ENCODE data around the gene TMEM252. TPM values are rescaled to one million over a fixed set of nuclear protein-coding genes. Genes with fewer than 3 reads are reported as not detected.
A peak's percentile ranks its signal among the peaks of the same experiment; 100 is the strongest.

Gene TMEM252
- total RNA-seq, 1 donor from 2014 or later, result not detected

GRCh38 chr9:68574150-68574549 lies 33.5 kb upstream of the TMEM252 start:
- H4K20me1 ChIP-seq (ENCODE audit: low read depth), result no peaks in the 10 kb centered on the region
- Mint-ChIP-seq H3K4me3 (no peak overlapping the region), H3K9me3 (peaks cover 6% of the 10 kb centered on the region), H3K36me3 (no peaks in the 10 kb centered on the region), H3K4me1 (peaks cover 37% of the 10 kb centered on the region), H3K27ac (no peak overlapping the region), H3K27me3 (ENCODE audit: insufficient read depth, low read depth) (peaks cover 4% of the 10 kb centered on the region)
- H3K4me2 ChIP-seq, result no peak overlapping the region
- DNase-seq (ENCODE audit: low spot score), result no peak
- no peak overlapping the region for H3K9ac ChIP-seq
- no peak overlapping the region for H3K4me3 ChIP-seq
- TF ChIP-seq EZH2phosphoT487 (IDR thresholded peaks at IDR 0.05), result no peak
- peak; percentile 28 for TF ChIP-seq CTCF (IDR thresholded peaks at IDR 0.05)
- H2AFZ ChIP-seq (replicated peaks), result no peak overlapping the region
- peaks cover 68% of the 10 kb centered on the region for H3K27me3 ChIP-seq
- no peaks in the 10 kb centered on the region for H3K36me3 ChIP-seq
- H3F3A ChIP-seq (ENCODE audit: low read depth), result no peaks in the 10 kb centered on the region
- H3K79me2 ChIP-seq (ENCODE audit: low read depth), result no peaks in the 10 kb centered on the region
- no peaks in the 10 kb centered on the region for H3K9me3 ChIP-seq (ENCODE audit: low read depth)
- no peak overlapping the region for H3K27ac ChIP-seq
- H3K4me1 ChIP-seq, result peaks cover 8% of the 10 kb centered on the region

GRCh38 chr9:68567565-68567964 lies 26.9 kb upstream of the TMEM252 start:
- no peak overlapping the region for H3K4me2 ChIP-seq
- Mint-ChIP-seq H3K36me3 (no peaks in the 10 kb centered on the region), H3K4me3 (no peak overlapping the region), H3K9me3 (peaks cover 8% of the 10 kb centered on the region), H3K27ac (no peak overlapping the region), H3K27me3 (ENCODE audit: insufficient read depth, low read depth) (peaks cover 13% of the 10 kb centered on the region), H3K4me1 (peaks cover 22% of the 10 kb centered on the region)
- H3K9me3 ChIP-seq (ENCODE audit: low read depth), result no peaks in the 10 kb centered on the region
- peaks cover 4% of the 10 kb centered on the region for H3K4me1 ChIP-seq
- no peak overlapping the region for H3K9ac ChIP-seq
- H3K36me3 ChIP-seq, result no peaks in the 10 kb centered on the region
- TF ChIP-seq EZH2 (IDR thresholded peaks at IDR 0.05), result no peak
- TF ChIP-seq EZH2phosphoT487 (IDR thresholded peaks at IDR 0.05), result no peak
- TF ChIP-seq CTCF (IDR thresholded peaks at IDR 0.05), result no peak
- no peaks in the 10 kb centered on the region for H4K20me1 ChIP-seq (ENCODE audit: low read depth)
- no peaks in the 10 kb centered on the region for H3K79me2 ChIP-seq (ENCODE audit: low read depth)
- peaks cover 88% of the 10 kb centered on the region for H3K27me3 ChIP-seq
- no peak for DNase-seq (ENCODE audit: low spot score)
- H3F3A ChIP-seq (ENCODE audit: low read depth), result no peaks in the 10 kb centered on the region
- H3K27ac ChIP-seq, result no peak overlapping the region
- no peak overlapping the region for H2AFZ ChIP-seq (replicated peaks)
- H3K4me3 ChIP-seq, result no peak overlapping the region

GRCh38 chr9:68562461-68562860 lies 21.8 kb upstream of the TMEM252 start:
- Mint-ChIP-seq H3K4me3 (no peak overlapping the region), H3K36me3 (no peaks in the 10 kb centered on the region), H3K4me1 (peaks cover 22% of the 10 kb centered on the region), H3K9me3 (no peaks in the 10 kb centered on the region), H3K27me3 (ENCODE audit: insufficient read depth, low read depth) (peaks cover 5% of the 10 kb centered on the region), H3K27ac (no peak overlapping the region)
- H3K79me2 ChIP-seq (ENCODE audit: low read depth), result no peaks in the 10 kb centered on the region
- H3K4me1 ChIP-seq, result peaks cover 8% of the 10 kb centered on the region
- no peak for DNase-seq (ENCODE audit: low spot score)
- no peaks in the 10 kb centered on the region for H4K20me1 ChIP-seq (ENCODE audit: low read depth)
- H2AFZ ChIP-seq (replicated peaks), result no peak overlapping the region
- TF ChIP-seq CTCF (IDR thresholded peaks at IDR 0.05), result no peak
- TF ChIP-seq EZH2phosphoT487 (IDR thresholded peaks at IDR 0.05), result no peak
- no peak for TF ChIP-seq EZH2 (IDR thresholded peaks at IDR 0.05)
- peaks cover 83% of the 10 kb centered on the region for H3K27me3 ChIP-seq
- no peaks in the 10 kb centered on the region for H3K9me3 ChIP-seq (ENCODE audit: low read depth)
- H3K4me2 ChIP-seq, result no peak overlapping the region
- H3K4me3 ChIP-seq, result no peak overlapping the region
- no peaks in the 10 kb centered on the region for H3F3A ChIP-seq (ENCODE audit: low read depth)
- no peak overlapping the region for H3K27ac ChIP-seq
- H3K9ac ChIP-seq, result no peak overlapping the region
- H3K36me3 ChIP-seq, result no peaks in the 10 kb centered on the region

Measured in neural progenitor cell (in vitro differentiated cells).